ENCODE data around the gene C2CD4B. TPM values are rescaled to one million over a fixed set of nuclear protein-coding genes. Genes with fewer than 3 reads are reported as not detected.

Gene C2CD4B
- total and polyA plus RNA-seq, 8 donors: 1.1 to 5.1 (median 2.9) TPM

GRCh38 chr15:62209322-62209721 is 44.2 kb upstream of the C2CD4B start:
- H3K27ac ChIP-seq: no peak overlapping the region
- H3K4me3 ChIP-seq: no peak overlapping the region
- TF ChIP-seq CTCF (IDR thresholded peaks at IDR 0.05): no peak
- no peaks in the 10 kb centered on the region for H3K36me3 ChIP-seq
- peaks cover 0 to 28% of the 10 kb centered on the region in 2 donors for H3K9me3 ChIP-seq
- intact Hi-C loops (cut with DNase I): no loop called here
- ATAC-seq (no peak), DNase-seq (no peak)
- H3K27me3 ChIP-seq: no peaks in the 10 kb centered on the region
- H3K4me1 ChIP-seq: no peaks in the 10 kb centered on the region

GRCh38 chr15:62208884-62209283 is 43.8 kb upstream of the C2CD4B start:
- ATAC-seq (no peak), DNase-seq (no peak)
- no peaks in the 10 kb centered on the region for H3K36me3 ChIP-seq
- no peak for TF ChIP-seq CTCF (IDR thresholded peaks at IDR 0.05)
- no peaks in the 10 kb centered on the region for H3K4me1 ChIP-seq
- H3K27ac ChIP-seq: no peak overlapping the region
- intact Hi-C loops (cut with DNase I): no loop called here
- H3K27me3 ChIP-seq: no peaks in the 10 kb centered on the region
- H3K9me3 ChIP-seq: peaks cover 0 to 26% of the 10 kb centered on the region in 2 donors
- H3K4me3 ChIP-seq: no peak overlapping the region

GRCh38 chr15:62208367-62208766 is 43.3 kb upstream of the C2CD4B start:
- ATAC-seq (no peak), DNase-seq (no peak)
- no peaks in the 10 kb centered on the region for H3K27me3 ChIP-seq
- no peak overlapping the region for H3K27ac ChIP-seq
- no peak for TF ChIP-seq CTCF (IDR thresholded peaks at IDR 0.05)
- no peaks in the 10 kb centered on the region for H3K36me3 ChIP-seq
- H3K4me1 ChIP-seq: no peaks in the 10 kb centered on the region
- H3K4me3 ChIP-seq: no peak overlapping the region
- H3K9me3 ChIP-seq: peaks cover 0 to 26% of the 10 kb centered on the region in 2 donors
- intact Hi-C loops (cut with DNase I): no loop called here

GRCh38 chr15:62190675-62191074 is 25.6 kb upstream of the C2CD4B start:
- intact Hi-C loops (cut with DNase I): no loop called here
- DNase-seq (no peak), ATAC-seq (no peak)
- no peaks in the 10 kb centered on the region for H3K36me3 ChIP-seq
- H3K4me3 ChIP-seq: no peak overlapping the region
- no peaks in the 10 kb centered on the region for H3K9me3 ChIP-seq
- no peak for TF ChIP-seq CTCF (IDR thresholded peaks at IDR 0.05)
- H3K4me1 ChIP-seq: no peaks in the 10 kb centered on the region
- H3K27me3 ChIP-seq: peaks cover 0 to 17% of the 10 kb centered on the region in 2 donors
- no peak overlapping the region for H3K27ac ChIP-seq

- no peak overlapping the region for H3K4me3 ChIP-seq
- no peaks in the 10 kb centered on the region for H3K36me3 ChIP-seq
- peaks cover 0 to 17% of the 10 kb centered on the region in 2 donors for H3K27me3 ChIP-seq
- DNase-seq (no peak), ATAC-seq (no peak)
- no peak overlapping the region for H3K27ac ChIP-seq
- intact Hi-C loops (cut with DNase I): no loop called here
- no peak for TF ChIP-seq CTCF (IDR thresholded peaks at IDR 0.05)
- no peaks in the 10 kb centered on the region for H3K9me3 ChIP-seq
- H3K4me1 ChIP-seq: no peaks in the 10 kb centered on the region
Observed at GRCh38 chr15:62190274-62190673, 25.2 kb upstream of the C2CD4B start.
